GM10266 (cell line): ENCODE results near the gene ZSCAN10.

Source experiments
- DNase-seq: peaks from one replicate; pipeline ENCODE4 v3.0.0; 2012; ENCODE audit errors: extremely low spot score
- TF ChIP-seq, protein P1 (sequence below): IDR thresholded peaks from 2 replicates; pipeline ENCODE4 v1.5.1; 2012; ENCODE audit warnings: mild to moderate bottlenecking, low read depth; ENCODE audit not compliant: control insufficient read depth, insufficient read depth; ENCODE audit errors: missing control alignments

ZSCAN10 gene

GRCh38 chr16:3050487-3050886, 48.6 kb downstream of the ZSCAN10 start:
- TF ChIP-seq, protein P1, sequence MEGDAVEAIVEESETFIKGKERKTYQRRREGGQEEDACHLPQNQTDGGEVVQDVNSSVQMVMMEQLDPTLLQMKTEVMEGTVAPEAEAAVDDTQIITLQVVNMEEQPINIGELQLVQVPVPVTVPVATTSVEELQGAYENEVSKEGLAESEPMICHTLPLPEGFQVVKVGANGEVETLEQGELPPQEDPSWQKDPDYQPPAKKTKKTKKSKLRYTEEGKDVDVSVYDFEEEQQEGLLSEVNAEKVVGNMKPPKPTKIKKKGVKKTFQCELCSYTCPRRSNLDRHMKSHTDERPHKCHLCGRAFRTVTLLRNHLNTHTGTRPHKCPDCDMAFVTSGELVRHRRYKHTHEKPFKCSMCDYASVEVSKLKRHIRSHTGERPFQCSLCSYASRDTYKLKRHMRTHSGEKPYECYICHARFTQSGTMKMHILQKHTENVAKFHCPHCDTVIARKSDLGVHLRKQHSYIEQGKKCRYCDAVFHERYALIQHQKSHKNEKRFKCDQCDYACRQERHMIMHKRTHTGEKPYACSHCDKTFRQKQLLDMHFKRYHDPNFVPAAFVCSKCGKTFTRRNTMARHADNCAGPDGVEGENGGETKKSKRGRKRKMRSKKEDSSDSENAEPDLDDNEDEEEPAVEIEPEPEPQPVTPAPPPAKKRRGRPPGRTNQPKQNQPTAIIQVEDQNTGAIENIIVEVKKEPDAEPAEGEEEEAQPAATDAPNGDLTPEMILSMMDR = no peak
- no peak for DNase-seq

DNA sequence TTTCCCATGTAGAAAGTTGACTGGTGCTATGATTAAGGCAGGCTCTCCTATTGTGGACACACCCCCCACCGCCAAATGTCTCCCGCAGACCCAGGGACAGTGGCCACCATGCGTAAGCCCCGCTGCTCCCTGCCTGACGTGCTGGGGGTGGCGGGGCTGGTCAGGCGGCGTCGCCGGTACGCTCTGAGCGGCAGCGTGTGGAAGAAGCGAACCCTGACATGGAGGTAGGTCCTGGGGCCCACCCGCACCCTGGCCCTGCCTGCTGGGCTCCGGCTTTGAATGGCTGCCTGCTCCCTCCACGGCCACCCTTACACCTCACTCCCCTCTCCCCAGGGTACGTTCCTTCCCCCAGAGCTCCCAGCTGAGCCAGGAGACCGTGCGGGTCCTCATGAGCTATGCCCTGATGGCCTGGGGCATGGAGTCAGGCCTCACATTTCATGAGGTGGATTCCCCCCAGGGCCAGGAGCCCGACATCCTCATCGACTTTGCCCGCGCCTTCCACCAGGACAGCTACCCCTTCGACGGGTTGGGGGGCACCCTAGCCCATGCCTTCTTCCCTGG, 49.1 kb downstream of the ZSCAN10 start:
- TF ChIP-seq, protein P1 = no peak
- no peak for DNase-seq

DNA sequence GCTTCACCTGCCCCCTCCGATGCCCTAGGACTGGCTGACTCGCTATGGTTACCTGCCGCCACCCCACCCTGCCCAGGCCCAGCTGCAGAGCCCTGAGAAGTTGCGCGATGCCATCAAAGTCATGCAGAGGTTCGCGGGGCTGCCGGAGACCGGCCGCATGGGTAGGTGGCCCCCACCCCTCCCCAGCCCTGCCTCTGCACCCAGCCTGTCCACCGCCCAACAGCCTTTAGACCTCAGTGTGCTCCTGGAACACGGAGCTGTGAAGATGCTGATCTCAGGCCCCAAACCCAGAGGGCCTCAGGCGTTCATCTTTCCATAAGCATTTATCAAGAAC, 51.7 kb downstream of the ZSCAN10 start:
- DNase-seq = no peak
- TF ChIP-seq, protein P1 = no peak

DNA sequence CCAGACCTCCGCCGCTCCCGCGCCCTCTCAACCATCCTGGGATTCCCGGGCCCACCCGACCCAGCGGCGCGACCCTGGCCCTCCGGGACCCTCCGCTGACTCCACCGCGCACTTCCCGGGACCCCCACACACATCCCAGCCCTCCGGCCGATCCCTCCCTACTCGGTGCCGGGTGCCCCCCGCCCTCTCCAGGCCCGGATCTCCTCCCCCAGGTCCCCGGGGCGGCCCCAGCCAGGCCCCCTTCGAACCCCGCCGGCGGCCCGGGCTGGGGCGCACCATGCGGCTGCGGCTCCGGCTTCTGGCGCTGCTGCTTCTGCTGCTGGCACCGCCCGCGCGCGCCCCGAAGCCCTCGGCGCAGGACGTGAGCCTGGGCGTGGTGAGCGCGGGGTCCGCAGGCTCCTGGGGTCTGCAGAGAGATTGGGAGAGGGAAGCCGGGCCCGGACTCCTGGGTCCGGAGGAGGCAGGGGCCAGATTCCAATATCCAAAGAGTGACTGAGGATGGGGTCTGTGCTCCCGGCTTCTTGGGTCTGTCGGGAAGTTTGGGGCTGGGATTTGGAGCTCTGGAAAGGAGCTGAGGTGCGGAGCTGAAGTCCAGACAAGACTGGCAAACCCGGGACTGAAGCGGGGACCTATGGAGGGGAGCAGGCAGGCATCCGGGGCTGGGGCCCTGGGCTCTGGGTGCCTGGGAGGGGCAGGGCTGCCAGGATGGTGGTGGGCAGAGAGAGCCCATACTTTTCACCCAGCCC, 52.3 kb downstream of the ZSCAN10 start:
- no peak for DNase-seq
- TF ChIP-seq, protein P1 = no peak

DNA sequence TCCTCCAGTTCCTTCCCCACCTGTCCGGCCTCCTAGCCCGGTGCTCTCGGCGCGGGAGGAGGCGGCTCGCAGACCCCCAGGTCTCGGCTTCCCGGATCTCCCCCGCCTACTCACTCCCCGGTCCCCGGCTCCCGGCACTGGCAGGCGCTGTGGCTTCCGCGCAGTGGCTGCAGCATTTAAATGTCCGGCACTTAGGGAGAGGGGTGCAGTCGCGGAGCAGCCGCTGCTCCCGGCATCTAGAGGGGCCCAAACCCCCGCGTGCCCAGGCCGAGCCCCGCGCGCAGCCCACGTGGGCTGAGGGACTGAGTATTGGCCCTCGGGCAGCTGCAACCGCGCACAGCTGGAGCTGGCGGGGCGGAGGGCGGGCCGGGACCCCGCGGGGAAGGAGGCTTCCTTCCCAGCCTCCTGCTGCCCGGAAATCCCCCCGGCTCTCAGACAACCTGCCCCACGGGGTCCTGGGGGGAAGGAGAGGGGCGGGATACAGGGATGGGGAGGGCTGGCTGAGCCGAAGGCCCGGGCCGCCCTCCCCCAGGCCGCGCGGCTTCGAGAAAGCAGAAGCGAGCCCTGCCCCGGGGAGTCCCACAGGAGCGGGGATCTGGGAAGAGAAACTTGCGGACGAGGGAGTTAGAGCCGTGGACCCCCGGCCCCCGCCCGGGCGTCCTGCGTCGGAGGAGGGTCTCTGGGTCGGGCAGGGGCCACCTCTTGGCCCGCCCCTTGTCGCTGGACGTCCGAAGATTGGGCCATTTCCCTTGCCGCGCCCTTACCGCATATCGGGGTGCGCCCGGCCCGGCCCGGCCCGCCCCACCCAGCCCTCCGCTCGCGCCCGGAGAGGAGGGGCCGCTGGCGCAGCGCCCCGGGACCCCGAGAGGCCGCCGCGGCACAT, 53.1 kb downstream of the ZSCAN10 start, which contains the start of gene MMP25:
TSS of gene MMP25 (plus strand) at position 804 of the 883 bp plus-strand sequence. CDS start 357 bp downstream, outside the sequence.
- TF ChIP-seq, protein P1 = no peak
- peak; percentile 84 for DNase-seq

DNA sequence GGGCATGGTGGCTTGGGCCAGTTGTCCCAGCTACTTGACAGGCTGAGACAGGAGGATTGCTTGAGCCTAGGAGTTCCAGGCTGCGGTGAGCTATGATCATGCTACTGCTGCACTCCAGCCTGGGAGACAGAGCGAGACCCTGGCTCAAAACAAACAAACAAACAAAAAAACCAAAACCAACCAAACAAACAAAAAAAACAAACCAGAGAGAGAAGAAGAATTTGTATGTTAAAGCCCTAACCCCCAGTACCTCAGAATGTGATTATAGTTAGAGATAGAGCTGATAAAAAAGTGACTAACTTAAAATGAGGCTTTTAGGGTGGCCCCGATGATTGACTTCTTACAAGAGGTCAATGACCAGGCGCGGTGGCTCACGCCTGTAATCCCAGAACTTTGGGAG, 54.4 kb downstream of the ZSCAN10 start:
- TF ChIP-seq, protein P1 = no peak
- DNase-seq = no peak
